Endodermal cell (in vitro differentiated cells): ENCODE data around the gene ZBED2. TPM values are rescaled to one million over a fixed set of nuclear protein-coding genes. Genes with fewer than 3 reads are reported as not detected.

Source experiments
- DNase-seq: peaks from one replicate; pipeline ENCODE4 v3.0.0-alpha.2; 2017
- H3K27ac ChIP-seq: 2 replicates; pipeline ENCODE4 v1.5.1; 2013; ENCODE audit warnings: mild to moderate bottlenecking, low read depth, low read length, moderate library complexity
- H3K27me3 ChIP-seq: 2 replicates; pipeline ENCODE4 v1.6.1; 2013; ENCODE audit warnings: mild to moderate bottlenecking, low read length, moderate library complexity; ENCODE audit not compliant: insufficient read depth, control insufficient read depth, poor library complexity, severe bottlenecking
- H3K36me3 ChIP-seq: 2 replicates; pipeline ENCODE4 v1.7.0; 2013; ENCODE audit warnings: mild to moderate bottlenecking, low read length, moderate library complexity; ENCODE audit not compliant: control insufficient read depth, insufficient read depth
- H3K4me1 ChIP-seq: one replicate; pipeline ENCODE4 v1.7.0; 2013; ENCODE audit warnings: low read length; ENCODE audit not compliant: control insufficient read depth, insufficient read depth
- H3K4me3 ChIP-seq: 2 replicates; pipeline ENCODE4 v1.5.1; 2013; ENCODE audit warnings: mild to moderate bottlenecking, low read length, moderate library complexity
- H3K9ac ChIP-seq: 2 replicates; pipeline ENCODE4 v1.6.1; 2013; ENCODE audit warnings: mild to moderate bottlenecking, low read length, moderate library complexity; ENCODE audit not compliant: poor library complexity, severe bottlenecking; ENCODE audit errors: extremely low read depth
- H3K9me3 ChIP-seq: 2 replicates; pipeline ENCODE4 v1.6.1; 2013; ENCODE audit warnings: mild to moderate bottlenecking, low read length, moderate library complexity; ENCODE audit not compliant: control insufficient read depth
- H3K27ac Mint-ChIP-seq: 2 replicates; pipeline ENCODE4 v1.8.0; 2020; ENCODE audit warnings: mixed read lengths
- H3K27me3 Mint-ChIP-seq: 2 replicates; pipeline ENCODE4 v1.8.0; 2021; ENCODE audit warnings: mild to moderate bottlenecking, mixed read lengths; ENCODE audit not compliant: insufficient read depth
- H3K36me3 Mint-ChIP-seq: 2 replicates; pipeline ENCODE4 v1.8.0; 2020; ENCODE audit warnings: low read depth, mixed read lengths
- H3K4me1 Mint-ChIP-seq: 2 replicates; pipeline ENCODE4 v1.8.0; 2020; ENCODE audit warnings: mixed read lengths
- H3K4me3 Mint-ChIP-seq: 2 replicates; pipeline ENCODE4 v1.8.0; 2020; ENCODE audit warnings: mild to moderate bottlenecking, moderate library complexity, mixed read lengths
- H3K9me3 Mint-ChIP-seq: 2 replicates; pipeline ENCODE4 v1.8.0; 2020; ENCODE audit warnings: mild to moderate bottlenecking, mixed read lengths
- WGBS, 2 experiments: methylation state at CpG; one replicate each; pipeline versions ENCODE4 v1.1.5 to v1.1.7; 2013; ENCODE audit warnings: missing lambda C conversion rate in 2 of 2, mixed read lengths in 1 of 2; ENCODE audit not compliant: insufficient coverage in 1 of 2, insufficient read length in 1 of 2; 5-methylcytosine and 5-hydroxymethylcytosine counted together
- total RNA-seq, 2 donors: library from RNA; stranded (reverse); fragmentation: NEBNext Ultra II Directional in 1 of 2; extraction: Animal tissue kit (Norgen Biotek cat#: 25700) in 1 of 2; gene quantifications; 2 replicates in 1 of 2; 3 replicates in 1 of 2; pipeline ENCODE4 v1.2.1, GENCODE V29; 2021
- TF ChIP-seq, protein P1 (sequence below): fragments of 200-600 bp; sonication (generic); conservative IDR thresholded peaks from 2 replicates; pipeline ENCODE4 v1.5.0; 2021; ENCODE audit warnings: antibody characterized with exemption, mild to moderate bottlenecking

The ZBED2 gene
- total RNA-seq, 2 donors from 2014 or later = not detected

DNA sequence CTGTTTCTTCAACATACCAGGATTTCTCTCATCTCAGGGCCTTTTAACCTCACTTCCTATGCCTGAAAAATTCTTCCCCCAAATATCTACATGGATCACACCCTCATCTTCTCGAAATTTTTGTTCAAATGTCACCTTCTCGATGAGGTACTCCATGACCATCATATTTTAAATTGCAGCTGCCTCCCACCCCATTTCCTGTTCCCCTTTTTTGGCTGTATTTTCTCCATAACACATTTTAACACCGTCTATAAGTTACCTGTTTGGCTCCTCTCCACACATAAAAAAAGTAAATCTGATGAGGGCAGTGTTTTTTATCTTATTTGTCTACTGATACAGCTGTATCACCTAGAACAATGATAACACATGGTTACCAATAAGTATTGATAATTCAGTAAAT, 20.7 kb upstream of the ZBED2 start:
- Mint-ChIP-seq H3K4me1 (peaks cover 9% of the 10 kb centered on the region), H3K27me3 (no peaks in the 10 kb centered on the region), H3K9me3 (peaks cover 14% of the 10 kb centered on the region), H3K36me3 (no peaks in the 10 kb centered on the region), H3K27ac (no peak overlapping the region), H3K4me3 (no peak overlapping the region)
- Histone ChIP-seq H3K36me3 (no peaks in the 10 kb centered on the region), H3K27me3 (no peaks in the 10 kb centered on the region), H3K4me1 (peaks cover 2% of the 10 kb centered on the region), H3K27ac (no peak overlapping the region), H3K4me3 (no peak overlapping the region), H3K9ac (no peak overlapping the region), H3K9me3 (peaks cover 15% of the 10 kb centered on the region)
- WGBS, 2 experiments = 83 to 88% methylated on average over 2 to 3 of the region's 3 CpGs
- no peak for DNase-seq
- TF ChIP-seq, protein P1, sequence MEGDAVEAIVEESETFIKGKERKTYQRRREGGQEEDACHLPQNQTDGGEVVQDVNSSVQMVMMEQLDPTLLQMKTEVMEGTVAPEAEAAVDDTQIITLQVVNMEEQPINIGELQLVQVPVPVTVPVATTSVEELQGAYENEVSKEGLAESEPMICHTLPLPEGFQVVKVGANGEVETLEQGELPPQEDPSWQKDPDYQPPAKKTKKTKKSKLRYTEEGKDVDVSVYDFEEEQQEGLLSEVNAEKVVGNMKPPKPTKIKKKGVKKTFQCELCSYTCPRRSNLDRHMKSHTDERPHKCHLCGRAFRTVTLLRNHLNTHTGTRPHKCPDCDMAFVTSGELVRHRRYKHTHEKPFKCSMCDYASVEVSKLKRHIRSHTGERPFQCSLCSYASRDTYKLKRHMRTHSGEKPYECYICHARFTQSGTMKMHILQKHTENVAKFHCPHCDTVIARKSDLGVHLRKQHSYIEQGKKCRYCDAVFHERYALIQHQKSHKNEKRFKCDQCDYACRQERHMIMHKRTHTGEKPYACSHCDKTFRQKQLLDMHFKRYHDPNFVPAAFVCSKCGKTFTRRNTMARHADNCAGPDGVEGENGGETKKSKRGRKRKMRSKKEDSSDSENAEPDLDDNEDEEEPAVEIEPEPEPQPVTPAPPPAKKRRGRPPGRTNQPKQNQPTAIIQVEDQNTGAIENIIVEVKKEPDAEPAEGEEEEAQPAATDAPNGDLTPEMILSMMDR = no peak

DNA sequence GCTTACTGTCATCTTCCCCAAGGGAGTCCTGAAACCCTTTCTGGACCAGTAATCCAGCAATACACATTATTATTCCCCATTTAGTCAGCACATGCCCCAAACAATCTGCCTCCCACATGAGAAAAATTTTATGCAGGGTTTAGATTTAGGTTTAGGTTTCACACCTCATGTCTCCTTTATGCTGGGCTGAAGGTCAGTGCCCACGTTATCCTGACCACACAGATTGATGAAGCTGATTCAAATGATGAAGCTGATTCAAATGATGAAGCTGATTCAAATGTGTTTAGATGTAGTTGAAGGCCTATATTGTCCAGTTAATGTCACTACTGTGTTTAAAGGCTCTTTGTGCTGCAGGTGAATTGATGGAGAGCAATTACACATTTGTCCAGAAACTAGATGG, 18.1 kb upstream of the ZBED2 start:
- H3K4me3 ChIP-seq = no peak overlapping the region
- WGBS, 2 experiments = 89 to 100% methylated on average over 1 of the region's 1 CpG
- H3K36me3 ChIP-seq = no peaks in the 10 kb centered on the region
- no peaks in the 10 kb centered on the region for H3K4me1 Mint-ChIP-seq
- H3K9ac ChIP-seq = no peak overlapping the region
- peaks cover 15% of the 10 kb centered on the region for H3K9me3 ChIP-seq
- no peak for DNase-seq
- no peak overlapping the region for H3K4me3 Mint-ChIP-seq
- no peak overlapping the region for H3K27ac Mint-ChIP-seq
- TF ChIP-seq, protein P1 = no peak
- no peaks in the 10 kb centered on the region for H3K4me1 ChIP-seq
- H3K36me3 Mint-ChIP-seq = no peaks in the 10 kb centered on the region
- H3K27me3 Mint-ChIP-seq = no peaks in the 10 kb centered on the region
- no peaks in the 10 kb centered on the region for H3K27me3 ChIP-seq
- no peak overlapping the region for H3K27ac ChIP-seq
- peaks cover 14% of the 10 kb centered on the region for H3K9me3 Mint-ChIP-seq

DNA sequence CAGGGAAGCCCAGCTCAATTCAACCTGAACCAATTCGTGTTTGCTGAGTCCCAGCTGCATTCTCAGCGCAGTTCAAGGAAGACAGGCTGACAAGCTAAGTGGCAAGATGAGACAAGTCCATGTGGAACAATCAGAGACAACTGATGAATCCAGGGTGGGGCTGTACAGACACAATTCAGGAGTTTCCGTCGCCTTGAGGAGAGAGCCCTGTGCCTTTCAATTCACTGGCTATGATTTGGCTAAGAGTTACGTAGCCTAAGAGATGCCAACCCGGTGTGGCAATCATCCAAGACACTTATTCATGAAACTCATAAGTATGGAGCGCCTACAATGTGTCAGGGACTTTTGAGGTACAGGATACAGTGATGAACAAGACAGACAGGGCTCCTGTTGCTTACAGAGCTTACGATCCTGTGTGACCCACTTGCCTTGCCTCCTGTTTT, 15.5 kb upstream of the ZBED2 start:
- Mint-ChIP-seq H3K9me3 (no peaks in the 10 kb centered on the region), H3K27me3 (no peaks in the 10 kb centered on the region), H3K4me1 (no peaks in the 10 kb centered on the region), H3K36me3 (no peaks in the 10 kb centered on the region), H3K27ac (no peak overlapping the region), H3K4me3 (no peak overlapping the region)
- H3K27me3 ChIP-seq = no peaks in the 10 kb centered on the region
- H3K4me1 ChIP-seq = no peaks in the 10 kb centered on the region
- no peak overlapping the region for H3K4me3 ChIP-seq
- WGBS, 2 experiments = 93 to 97% methylated on average over 7 to 8 of the region's 8 CpGs
- no peak overlapping the region for H3K9ac ChIP-seq
- DNase-seq = no peak
- no peaks in the 10 kb centered on the region for H3K36me3 ChIP-seq
- TF ChIP-seq, protein P1 = no peak
- no peak overlapping the region for H3K27ac ChIP-seq
- H3K9me3 ChIP-seq = no peaks in the 10 kb centered on the region
